GM23338 (cell line): Measurements from ENCODE around the gene CTRB2.

ENCODE experiments used
- CREB1 ChIP-seq: fragments of 250-450 bp; sonication (Bioruptor Pico); IDR thresholded peaks from 2 replicates; pipeline ENCODE4 v1.5.0; 2020; ENCODE audit warnings: low read depth, mild to moderate bottlenecking, moderate library complexity
- CTCF ChIP-seq, 2 experiments: fragments of 200-600 bp in 1 of 2; sonication (generic) in 1 of 2; conservative IDR thresholded peaks; 2 replicates each; pipeline versions ENCODE4 v1.5.1 to v1.6.1; 2016 to 2017; ENCODE audit warnings: antibody characterized with exemption in 2 of 2, low read depth in 2 of 2, mild to moderate bottlenecking in 2 of 2, moderate library complexity in 1 of 2
- EZH2 ChIP-seq: fragments of 200-600 bp; sonication (generic); IDR thresholded peaks from one replicate; pipeline ENCODE4 v1.8.0; 2017; ENCODE audit warnings: antibody characterized with exemption, mild to moderate bottlenecking, low read depth; ENCODE audit not compliant: unreplicated experiment
- REST ChIP-seq: IDR thresholded peaks from one replicate; pipeline ENCODE4 v1.6.1; 2018; ENCODE audit warnings: antibody characterized with exemption; ENCODE audit not compliant: unreplicated experiment

DNA sequence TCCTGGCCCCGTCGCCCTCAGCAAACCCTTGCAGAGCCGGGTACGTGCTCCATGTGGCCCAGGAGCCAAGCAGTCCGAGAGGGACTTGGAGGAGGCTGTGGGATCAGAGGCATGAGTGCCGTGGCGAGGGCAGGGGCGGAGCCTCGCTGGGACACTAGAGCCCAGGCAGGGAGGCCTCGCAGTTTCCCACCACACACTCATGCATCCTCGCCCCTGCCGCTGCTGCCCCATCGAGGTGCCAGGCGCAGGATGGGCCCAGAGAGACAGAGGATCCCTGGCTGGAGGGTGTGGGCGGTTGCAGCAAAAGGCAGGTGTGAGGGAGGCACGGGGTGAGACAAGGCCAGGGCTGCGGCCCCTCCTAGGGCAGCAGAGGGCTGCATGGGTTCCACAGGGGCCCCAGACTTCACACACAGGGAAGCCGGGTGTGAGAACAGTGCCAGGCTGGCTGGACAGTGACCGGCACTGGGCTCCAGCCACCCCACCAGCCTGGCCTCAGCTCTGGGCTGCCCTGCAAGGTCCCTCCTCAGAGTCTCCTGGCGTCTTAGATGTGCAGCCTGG lies 36.8 kb upstream of the CTRB2 start:
- no peak for TF ChIP-seq CREB1
- no peak for TF ChIP-seq CTCF (conservative IDR thresholded peaks at IDR 0.05; ENCODE audit: low read depth in 2 of 2)
- TF ChIP-seq REST, result no peak
- no peak for TF ChIP-seq EZH2
